Measurements from ENCODE around the gene PALM2AKAP2. TPM values are rescaled to one million over a fixed set of nuclear protein-coding genes. Genes with fewer than 3 reads are reported as not detected.

PALM2AKAP2 gene
- polyA plus RNA-seq, 1 donor from 2014 or later = 0.41 TPM

- Histone ChIP-seq H3K4me3 (ENCODE audit: low read length) (no peak overlapping the region), H3K79me2 (replicated peaks; ENCODE audit: insufficient read depth, low read length) (no peaks in the 10 kb centered on the region), H3F3A (ENCODE audit: insufficient read depth, low read length, poor library complexity, severe bottlenecking) (no peaks in the 10 kb centered on the region), H2AFZ (ENCODE audit: low read depth, low read length) (no peak overlapping the region), H3K27me3 (ENCODE audit: insufficient read depth, low read depth, low read length) (no peaks in the 10 kb centered on the region), H3K9me3 (ENCODE audit: low read length) (no peaks in the 10 kb centered on the region), H3K9me2 (ENCODE audit: insufficient read depth, low read length) (no peaks in the 10 kb centered on the region), H3K9ac (ENCODE audit: low read length) (no peak overlapping the region), H3K27ac (ENCODE audit: low read length) (no peak overlapping the region), H3K36me3 (ENCODE audit: insufficient read depth, low read length) (no peaks in the 10 kb centered on the region), H4K20me1 (ENCODE audit: insufficient read depth) (no peaks in the 10 kb centered on the region), H3K4me2 (ENCODE audit: low read length) (no peak overlapping the region)
- TF ChIP-seq POLR2AphosphoS5 (IDR thresholded peaks at IDR 0.05) (no peak), MXI1 (conservative IDR thresholded peaks at IDR 0.05; ENCODE audit: poor library complexity, severe bottlenecking) (no peak), EP300 (conservative IDR thresholded peaks at IDR 0.05; ENCODE audit: poor library complexity, severe bottlenecking) (no peak), TAF1 (IDR thresholded peaks at IDR 0.05; ENCODE audit: low read depth) (no peak)
- TF ChIP-seq, protein P1, sequence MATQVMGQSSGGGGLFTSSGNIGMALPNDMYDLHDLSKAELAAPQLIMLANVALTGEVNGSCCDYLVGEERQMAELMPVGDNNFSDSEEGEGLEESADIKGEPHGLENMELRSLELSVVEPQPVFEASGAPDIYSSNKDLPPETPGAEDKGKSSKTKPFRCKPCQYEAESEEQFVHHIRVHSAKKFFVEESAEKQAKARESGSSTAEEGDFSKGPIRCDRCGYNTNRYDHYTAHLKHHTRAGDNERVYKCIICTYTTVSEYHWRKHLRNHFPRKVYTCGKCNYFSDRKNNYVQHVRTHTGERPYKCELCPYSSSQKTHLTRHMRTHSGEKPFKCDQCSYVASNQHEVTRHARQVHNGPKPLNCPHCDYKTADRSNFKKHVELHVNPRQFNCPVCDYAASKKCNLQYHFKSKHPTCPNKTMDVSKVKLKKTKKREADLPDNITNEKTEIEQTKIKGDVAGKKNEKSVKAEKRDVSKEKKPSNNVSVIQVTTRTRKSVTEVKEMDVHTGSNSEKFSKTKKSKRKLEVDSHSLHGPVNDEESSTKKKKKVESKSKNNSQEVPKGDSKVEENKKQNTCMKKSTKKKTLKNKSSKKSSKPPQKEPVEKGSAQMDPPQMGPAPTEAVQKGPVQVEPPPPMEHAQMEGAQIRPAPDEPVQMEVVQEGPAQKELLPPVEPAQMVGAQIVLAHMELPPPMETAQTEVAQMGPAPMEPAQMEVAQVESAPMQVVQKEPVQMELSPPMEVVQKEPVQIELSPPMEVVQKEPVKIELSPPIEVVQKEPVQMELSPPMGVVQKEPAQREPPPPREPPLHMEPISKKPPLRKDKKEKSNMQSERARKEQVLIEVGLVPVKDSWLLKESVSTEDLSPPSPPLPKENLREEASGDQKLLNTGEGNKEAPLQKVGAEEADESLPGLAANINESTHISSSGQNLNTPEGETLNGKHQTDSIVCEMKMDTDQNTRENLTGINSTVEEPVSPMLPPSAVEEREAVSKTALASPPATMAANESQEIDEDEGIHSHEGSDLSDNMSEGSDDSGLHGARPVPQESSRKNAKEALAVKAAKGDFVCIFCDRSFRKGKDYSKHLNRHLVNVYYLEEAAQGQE (IDR thresholded peaks at IDR 0.05; ENCODE audit: borderline replicate concordance) = no peak
- TF ChIP-seq, protein P2, sequence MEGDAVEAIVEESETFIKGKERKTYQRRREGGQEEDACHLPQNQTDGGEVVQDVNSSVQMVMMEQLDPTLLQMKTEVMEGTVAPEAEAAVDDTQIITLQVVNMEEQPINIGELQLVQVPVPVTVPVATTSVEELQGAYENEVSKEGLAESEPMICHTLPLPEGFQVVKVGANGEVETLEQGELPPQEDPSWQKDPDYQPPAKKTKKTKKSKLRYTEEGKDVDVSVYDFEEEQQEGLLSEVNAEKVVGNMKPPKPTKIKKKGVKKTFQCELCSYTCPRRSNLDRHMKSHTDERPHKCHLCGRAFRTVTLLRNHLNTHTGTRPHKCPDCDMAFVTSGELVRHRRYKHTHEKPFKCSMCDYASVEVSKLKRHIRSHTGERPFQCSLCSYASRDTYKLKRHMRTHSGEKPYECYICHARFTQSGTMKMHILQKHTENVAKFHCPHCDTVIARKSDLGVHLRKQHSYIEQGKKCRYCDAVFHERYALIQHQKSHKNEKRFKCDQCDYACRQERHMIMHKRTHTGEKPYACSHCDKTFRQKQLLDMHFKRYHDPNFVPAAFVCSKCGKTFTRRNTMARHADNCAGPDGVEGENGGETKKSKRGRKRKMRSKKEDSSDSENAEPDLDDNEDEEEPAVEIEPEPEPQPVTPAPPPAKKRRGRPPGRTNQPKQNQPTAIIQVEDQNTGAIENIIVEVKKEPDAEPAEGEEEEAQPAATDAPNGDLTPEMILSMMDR (IDR thresholded peaks at IDR 0.05; ENCODE audit: poor library complexity, severe bottlenecking) = no peak
Observed at GRCh38 chr9:109799792-109800191, 19.8 kb downstream of the PALM2AKAP2 start.

DNA sequence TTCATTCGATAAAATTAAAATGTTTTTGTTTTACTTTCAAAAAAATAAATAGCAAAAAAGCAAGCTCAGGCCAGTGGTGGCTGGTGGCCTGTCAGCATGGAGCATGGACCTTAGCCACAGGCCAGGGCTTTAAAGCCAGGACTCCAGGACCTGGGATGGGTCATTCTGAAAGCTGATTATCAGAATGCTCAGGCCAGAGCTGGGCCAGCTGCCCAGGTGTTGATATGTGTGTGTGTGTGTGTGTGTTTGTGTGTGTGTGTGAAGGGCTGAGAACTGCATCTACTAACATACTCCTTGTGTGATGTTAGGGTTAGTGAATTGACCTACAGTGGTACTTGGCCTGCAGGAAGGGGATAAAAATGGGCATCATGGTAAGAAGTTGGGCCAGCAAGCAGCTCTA, 21.5 kb downstream of the PALM2AKAP2 start:
- Histone ChIP-seq H2AFZ (ENCODE audit: low read depth, low read length) (no peak overlapping the region), H3K9me3 (ENCODE audit: low read length) (no peaks in the 10 kb centered on the region), H4K20me1 (ENCODE audit: insufficient read depth) (no peaks in the 10 kb centered on the region), H3K9me2 (ENCODE audit: insufficient read depth, low read length) (no peaks in the 10 kb centered on the region), H3F3A (ENCODE audit: insufficient read depth, low read length, poor library complexity, severe bottlenecking) (no peaks in the 10 kb centered on the region), H3K36me3 (ENCODE audit: insufficient read depth, low read length) (no peaks in the 10 kb centered on the region), H3K27ac (ENCODE audit: low read length) (no peak overlapping the region), H3K4me2 (ENCODE audit: low read length) (no peak overlapping the region), H3K27me3 (ENCODE audit: insufficient read depth, low read depth, low read length) (no peaks in the 10 kb centered on the region), H3K4me3 (ENCODE audit: low read length) (no peak overlapping the region), H3K79me2 (replicated peaks; ENCODE audit: insufficient read depth, low read length) (no peaks in the 10 kb centered on the region), H3K9ac (ENCODE audit: low read length) (no peak overlapping the region)
- TF ChIP-seq, protein P1 (IDR thresholded peaks at IDR 0.05; ENCODE audit: borderline replicate concordance) = no peak
- no peak for TF ChIP-seq EZH2 (IDR thresholded peaks at IDR 0.05; ENCODE audit: borderline replicate concordance, insufficient read depth, low read length, poor library complexity, severe bottlenecking)
- no peak for TF ChIP-seq RAD21 (conservative IDR thresholded peaks at IDR 0.05)
- no peak for TF ChIP-seq EP300 (conservative IDR thresholded peaks at IDR 0.05; ENCODE audit: poor library complexity, severe bottlenecking)
- no peak for TF ChIP-seq MXI1 (conservative IDR thresholded peaks at IDR 0.05; ENCODE audit: poor library complexity, severe bottlenecking)
- TF ChIP-seq, protein P2 (IDR thresholded peaks at IDR 0.05; ENCODE audit: poor library complexity, severe bottlenecking) = no peak
- no peak for TF ChIP-seq POLR2AphosphoS5 (IDR thresholded peaks at IDR 0.05)
- no peak for TF ChIP-seq TAF1 (IDR thresholded peaks at IDR 0.05; ENCODE audit: low read depth)
- no peak for TF ChIP-seq SMC3 (conservative IDR thresholded peaks at IDR 0.05; ENCODE audit: poor library complexity)

Measured in neural cell (in vitro differentiated cells).